ENCODE results near the gene KRTAP5-5.
A peak's percentile ranks its signal among the peaks of the same experiment; 100 is the strongest.
"Not testable (repeated sequence)": the region's sequence is repeated elsewhere in the genome, so short reads cannot be mapped to it uniquely, and the experiment has no call there.

Gene KRTAP5-5

DNA sequence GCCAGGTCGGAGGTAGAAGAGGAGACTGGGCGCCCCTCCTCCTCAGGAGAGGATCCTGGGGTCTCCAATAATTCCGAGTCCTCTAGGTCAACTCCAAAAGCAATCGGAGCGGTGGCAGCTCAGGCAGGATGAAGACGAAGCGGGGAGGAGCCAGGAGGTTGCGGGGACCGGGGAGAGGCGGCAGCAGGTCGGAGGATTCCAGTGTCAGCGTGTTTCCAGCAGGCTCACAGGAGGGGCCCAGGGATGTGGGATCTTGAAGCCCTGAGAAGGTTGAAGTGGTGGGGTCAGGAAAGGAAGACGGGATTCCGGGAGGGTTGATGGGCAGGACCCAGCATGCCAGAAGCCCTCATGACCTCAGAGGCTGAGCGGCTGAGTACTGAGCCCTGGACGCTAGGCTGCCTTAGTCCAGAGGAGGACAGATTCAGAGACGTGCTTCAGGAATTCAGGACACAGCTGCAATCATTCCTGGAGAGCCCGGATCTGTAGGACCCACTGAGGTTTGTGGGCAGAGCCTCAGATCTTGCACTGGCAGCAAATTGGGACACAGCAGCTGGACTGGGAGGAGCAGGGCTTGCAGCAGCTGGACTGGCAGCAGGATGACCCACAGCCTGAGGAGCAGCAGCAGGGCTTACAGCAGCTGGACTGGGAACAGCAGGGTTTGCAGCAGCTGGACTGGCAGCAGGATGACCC is 22.3 kb upstream of the KRTAP5-5 start:
- not testable (repeated sequence) for DNase-seq

GRCh38 chr11:1607901-1608300 is 21.7 kb upstream of the KRTAP5-5 start:
- DNase-seq = not testable (repeated sequence)

- DNase-seq = no peak
These were observed 21.2 kb upstream of the KRTAP5-5 start, which contains the start of gene KRTAP5-3 for GRCh38 chr11:1608363-1608762. Gene KRTAP5-3, minus strand, starts transcription at chr11:1608463. Its CDS starts 78 bp downstream, at chr11:1608385.

- DNase-seq = no peak
These were observed 11.3 kb upstream of the KRTAP5-5 start for GRCh38 chr11:1618231-1618630.

DNA sequence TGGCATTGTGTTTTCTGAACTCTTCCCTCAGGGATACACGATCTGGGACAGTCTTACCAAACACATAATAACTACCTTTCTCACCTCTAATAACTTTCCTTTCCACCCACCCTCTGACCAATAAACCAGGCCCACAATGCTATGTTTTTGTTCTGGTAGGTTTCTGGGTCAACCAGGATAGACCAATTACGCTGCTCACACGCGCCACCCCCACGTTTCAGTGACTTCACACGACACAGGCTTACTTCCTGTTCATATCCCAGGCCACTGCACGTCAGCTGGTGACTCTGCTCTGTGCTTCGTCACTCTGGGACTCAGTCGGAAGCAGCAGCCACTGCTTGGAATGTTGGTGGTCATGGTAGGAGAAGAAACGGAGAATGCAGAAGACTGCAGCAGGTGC is 10.1 kb upstream of the KRTAP5-5 start:
- no peak for DNase-seq

- no peak for DNase-seq
These were observed 7.5 kb upstream of the KRTAP5-5 start, which contains the start of gene KRTAP5-4 for GRCh38 chr11:1622086-1622485. Gene KRTAP5-4, minus strand, starts transcription at chr11:1622138. Its CDS starts 45 bp downstream, at chr11:1622093.

GRCh38 chr11:1623716-1624115 is 5.9 kb upstream of the KRTAP5-5 start:
- DNase-seq = no peak

- DNase-seq = no peak
These were observed 5.0 kb upstream of the KRTAP5-5 start for GRCh38 chr11:1624621-1625020.

GRCh38 chr11:1625541-1625940 is 4.0 kb upstream of the KRTAP5-5 start:
- DNase-seq = no peak

DNA sequence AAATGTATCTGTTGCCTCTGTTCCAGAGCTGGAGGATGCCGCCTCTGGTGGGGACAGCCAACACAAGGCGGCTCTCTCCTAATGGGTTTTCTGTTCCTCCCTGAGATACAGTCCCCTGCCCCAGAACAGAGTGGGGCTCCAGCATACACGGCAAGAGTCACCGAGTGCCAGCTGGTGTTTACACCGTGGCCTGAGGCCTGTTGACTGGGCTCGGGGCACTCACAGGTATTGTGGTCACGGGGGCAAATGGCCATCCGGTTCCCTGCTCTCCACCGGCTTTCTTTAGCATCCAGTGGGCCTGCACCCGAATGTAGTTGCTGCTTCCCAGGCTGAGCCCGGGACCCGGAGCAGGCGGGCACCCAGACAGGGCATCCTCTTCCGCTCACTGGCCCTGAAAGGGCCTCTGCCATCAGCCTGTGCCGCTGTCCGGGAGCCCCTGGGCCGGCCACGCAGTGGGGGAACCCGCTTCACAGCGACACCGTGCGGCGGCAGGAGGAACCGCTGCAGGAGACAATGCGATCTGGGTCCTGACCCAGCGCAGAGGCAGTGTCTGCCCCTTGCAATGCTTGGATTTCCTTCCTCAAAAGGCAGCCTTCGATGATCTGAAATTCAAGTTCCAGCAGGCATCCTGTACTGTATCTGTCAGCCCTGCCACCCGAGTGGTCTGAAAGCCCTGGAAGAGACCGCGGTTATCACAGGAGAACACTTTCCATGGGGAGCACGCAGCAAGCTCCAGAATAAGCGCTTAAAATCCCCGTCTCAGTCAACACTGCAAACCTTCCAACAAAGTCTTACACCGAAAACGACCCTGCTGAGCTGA is 859 bp upstream of the KRTAP5-5 start:
- peak in 31 of 56 donors; percentile 3 to 68 (median 28) for DNase-seq

DNA sequence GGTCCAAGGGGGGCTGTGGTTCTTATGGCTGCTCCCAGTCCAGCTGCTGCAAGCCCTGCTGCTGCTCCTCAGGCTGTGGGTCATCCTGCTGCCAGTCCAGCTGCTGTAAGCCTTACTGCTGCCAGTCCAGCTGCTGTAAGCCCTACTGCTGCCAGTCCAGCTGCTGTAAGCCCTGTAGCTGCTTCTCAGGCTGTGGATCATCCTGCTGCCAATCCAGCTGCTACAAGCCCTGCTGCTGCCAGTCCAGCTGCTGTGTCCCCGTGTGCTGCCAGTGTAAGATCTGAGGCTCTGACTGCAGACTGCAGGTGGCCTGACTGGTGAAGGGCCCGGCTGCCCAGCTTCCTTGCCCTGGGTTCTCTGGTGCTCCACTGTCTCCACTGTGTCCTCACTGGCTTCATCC is 696 bp downstream of the KRTAP5-5 start:
- DNase-seq = no peak

DNA sequence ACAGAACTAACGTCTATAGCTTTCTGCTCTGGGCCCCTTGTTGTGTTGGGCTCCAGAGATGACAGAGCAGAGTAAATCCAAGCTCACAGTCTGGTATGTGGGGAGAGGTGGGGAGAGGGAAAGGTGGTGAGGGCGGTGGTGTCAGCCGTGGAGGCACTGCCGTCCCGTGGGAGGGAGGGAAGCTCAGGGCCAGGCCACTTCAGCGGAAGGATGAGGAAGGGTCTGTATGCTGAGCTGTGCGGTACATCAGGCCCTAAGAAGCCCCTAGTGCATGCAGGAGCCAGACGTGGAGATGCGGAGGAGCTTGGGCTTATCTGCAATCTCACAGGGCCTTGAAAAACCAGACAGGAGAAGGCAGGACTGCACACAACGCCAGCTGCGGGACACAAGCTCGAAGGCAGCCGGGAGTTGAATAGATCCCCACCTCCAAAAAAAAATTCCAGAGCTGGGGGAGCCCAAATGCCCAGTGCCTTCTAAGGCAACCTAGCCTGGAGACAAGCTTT is 1.5 kb downstream of the KRTAP5-5 start:
- DNase-seq = no peak

- no peak for DNase-seq
These were observed 2.6 kb downstream of the KRTAP5-5 start for GRCh38 chr11:1632053-1632714.

- DNase-seq = no peak
These were observed 4.3 kb downstream of the KRTAP5-5 start for GRCh38 chr11:1633864-1634263.

DNA sequence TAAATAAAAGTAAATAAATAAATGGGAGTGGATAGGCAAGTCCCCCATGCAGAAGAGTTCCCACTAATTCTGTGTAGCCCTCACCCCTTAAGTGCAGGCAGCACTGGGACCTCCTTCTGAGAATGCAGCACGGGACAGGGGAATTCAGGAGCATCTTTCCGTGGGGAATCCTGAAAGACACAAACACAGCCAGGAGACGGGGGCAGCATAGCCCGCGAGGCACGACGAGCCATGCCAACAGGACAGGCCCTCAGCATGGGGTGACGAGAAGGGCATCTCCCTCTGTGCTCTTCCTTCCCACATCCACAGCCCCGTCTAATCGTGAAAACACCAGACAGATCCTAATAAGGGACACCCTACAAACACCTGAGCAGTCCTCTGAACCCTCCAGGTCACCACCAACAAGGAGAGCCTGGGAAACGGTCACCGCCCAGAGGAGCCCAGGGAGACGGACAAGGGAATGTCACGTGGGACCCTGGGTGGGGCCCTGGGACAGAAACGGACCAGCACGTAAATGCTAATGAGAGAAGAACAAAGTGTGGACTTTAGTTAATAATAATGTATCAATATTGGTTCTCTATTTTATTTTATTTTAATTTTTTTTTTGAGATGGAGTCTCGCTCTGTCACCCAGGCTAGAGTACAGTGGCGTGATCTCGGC is 6.8 kb downstream of the KRTAP5-5 start:
- no peak for DNase-seq

DNA sequence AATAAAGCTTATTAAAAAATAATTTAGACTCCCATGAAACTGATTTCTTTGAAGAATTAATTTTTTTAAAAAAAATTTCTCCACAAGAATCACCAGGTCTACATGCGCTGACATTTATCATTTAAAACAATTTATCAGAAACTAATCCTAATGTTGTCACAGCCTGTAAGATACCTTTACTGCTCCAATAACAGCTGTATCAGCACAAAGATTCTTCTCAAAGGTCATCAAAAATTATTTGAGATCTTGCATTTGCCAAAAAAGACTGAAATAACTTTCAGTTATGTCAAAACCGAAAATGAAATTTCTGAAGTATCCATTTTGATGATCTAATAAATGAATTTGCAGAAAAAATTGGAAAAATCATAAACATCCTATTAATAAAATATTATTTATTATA is 8.1 kb downstream of the KRTAP5-5 start:
- DNase-seq = no peak

DNA sequence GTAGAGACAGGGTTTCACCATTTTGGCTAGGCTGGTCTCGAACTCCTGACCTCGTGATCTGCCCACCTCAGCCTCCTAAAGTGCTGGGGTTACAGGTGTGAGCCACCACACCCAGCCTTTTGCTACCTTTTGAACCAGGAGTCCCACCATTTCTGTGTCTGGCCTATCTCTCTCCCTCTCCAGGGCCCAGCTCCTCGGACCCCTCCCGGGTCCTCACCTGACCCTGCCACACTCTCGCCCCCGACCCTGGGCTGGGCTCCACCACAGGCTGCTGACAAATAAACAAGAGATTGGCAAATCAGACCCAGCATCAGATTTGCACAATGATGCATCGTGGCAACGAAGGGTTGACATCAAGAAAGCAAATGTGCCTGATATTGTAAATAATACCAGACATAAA is 8.8 kb downstream of the KRTAP5-5 start:
- no peak for DNase-seq

- no peak for DNase-seq
These were observed 9.6 kb downstream of the KRTAP5-5 start for GRCh38 chr11:1639102-1639620.

DNA sequence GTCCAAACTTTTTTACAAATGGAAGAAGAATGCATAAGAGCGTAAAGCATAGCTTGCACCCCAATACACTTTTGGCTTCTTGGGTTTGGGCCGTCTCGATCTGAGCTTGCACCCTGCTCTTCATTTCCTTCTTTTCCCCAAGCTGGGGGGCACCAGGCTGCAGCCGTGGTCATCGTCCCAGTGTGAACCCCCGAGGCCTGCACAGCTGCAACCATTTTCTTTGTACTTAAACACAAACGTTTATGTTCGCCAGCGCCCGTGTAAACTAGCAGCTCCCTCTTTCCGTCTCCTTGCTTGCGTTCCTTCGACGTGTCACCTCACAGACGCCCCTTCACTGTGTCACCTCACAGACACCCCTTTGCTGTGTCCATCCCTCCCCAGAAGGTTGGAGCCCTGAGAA is 10.1 kb downstream of the KRTAP5-5 start:
- DNase-seq = no peak

DNA sequence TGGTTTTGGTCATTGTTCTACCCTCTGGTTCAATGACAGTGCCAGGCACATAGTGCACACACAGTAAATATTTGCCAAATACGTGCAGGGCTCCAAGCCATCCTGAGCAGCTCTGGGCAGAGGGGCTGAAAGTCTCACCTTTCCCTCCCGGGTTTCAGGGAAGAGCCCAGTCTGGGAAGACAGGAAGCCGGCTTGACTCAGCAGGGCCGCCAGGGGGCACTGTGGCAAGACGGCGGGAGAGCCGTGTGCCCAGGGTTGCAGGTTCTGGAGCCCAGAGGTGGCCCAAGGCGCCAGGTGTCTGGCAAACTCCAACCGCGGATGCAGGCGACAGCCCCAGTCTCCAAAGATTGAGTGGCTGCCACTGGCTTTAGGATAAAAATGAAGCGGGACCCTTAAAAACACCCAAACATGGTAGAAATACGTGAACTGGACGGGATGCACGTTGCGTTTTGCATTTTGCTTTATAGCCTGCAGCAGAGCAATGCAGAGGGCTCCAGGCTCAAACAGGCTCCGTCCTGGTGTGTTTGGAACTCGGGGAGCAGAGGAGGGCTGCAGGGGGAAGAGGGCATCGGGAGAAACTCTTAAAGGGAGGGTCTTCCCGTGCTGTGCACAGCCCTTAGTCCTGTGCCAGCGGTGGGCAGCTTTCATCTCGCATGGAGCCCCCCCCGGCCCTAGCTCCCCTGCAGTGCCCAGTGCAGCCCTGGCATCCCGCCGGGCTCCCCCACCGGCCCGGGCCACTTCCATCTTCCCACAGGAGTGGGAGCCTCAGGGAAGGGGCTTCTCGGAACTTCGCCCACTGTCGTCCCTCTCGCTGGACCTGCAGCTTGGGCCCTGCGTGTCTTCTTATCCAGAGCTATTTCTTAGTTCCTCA is 10.7 kb downstream of the KRTAP5-5 start:
- DNase-seq = peak in 2 of 56 donors; percentile 16 to 28
